ENCODE measurements around the gene OR14C36. TPM values are rescaled to one million over a fixed set of nuclear protein-coding genes. Genes with fewer than 3 reads are reported as not detected.

OR14C36 gene
- total RNA-seq, 1 donor from 2014 or later: not detected

GRCh38 chr1:248373761-248374160, 25.2 kb downstream of the OR14C36 start:
- H3K4me3 ChIP-seq: no peak overlapping the region
- H3K27ac ChIP-seq: no peak overlapping the region
- DNase-seq (ENCODE audit: low spot score in 2 of 2): no peak
- H3K27me3 ChIP-seq: no peaks in the 10 kb centered on the region
- H3K9me3 ChIP-seq: no peaks in the 10 kb centered on the region
- intact Hi-C loops (cut with DNase I): no loop called here
- H3K36me3 ChIP-seq: no peaks in the 10 kb centered on the region
- TF ChIP-seq CTCF (IDR thresholded peaks at IDR 0.05): no peak
- H3K4me1 ChIP-seq: no peaks in the 10 kb centered on the region

GRCh38 chr1:248375446-248375845, 26.9 kb downstream of the OR14C36 start, which contains the start of gene OR2T6:
Gene OR2T6 (plus strand): TSS chr1:248375746. CDS start chr1:248387609, 11,863 bp downstream.
- no peaks in the 10 kb centered on the region for H3K4me1 ChIP-seq
- H3K27ac ChIP-seq: no peak within 1 kb of the TSS
- no peak for DNase-seq (ENCODE audit: low spot score in 2 of 2)
- no peaks in the 10 kb centered on the region for H3K36me3 ChIP-seq
- no peaks in the 10 kb centered on the region for H3K27me3 ChIP-seq
- TF ChIP-seq CTCF (IDR thresholded peaks at IDR 0.05): no peak
- H3K9me3 ChIP-seq: no peaks in the 10 kb centered on the region
- intact Hi-C loops (cut with DNase I): no loop called here
- H3K4me3 ChIP-seq: no peak within 1 kb of the TSS

GRCh38 chr1:248376916-248377315, 28.3 kb downstream of the OR14C36 start:
- TF ChIP-seq CTCF (IDR thresholded peaks at IDR 0.05): no peak
- intact Hi-C loops (cut with DNase I): no loop called here

GRCh38 chr1:248380854-248381253, 32.3 kb downstream of the OR14C36 start:
- Histone ChIP-seq H3K27me3 (no peaks in the 10 kb centered on the region), H3K27ac (no peak overlapping the region), H3K4me1 (no peaks in the 10 kb centered on the region), H3K36me3 (no peaks in the 10 kb centered on the region), H3K4me3 (no peak overlapping the region), H3K9me3 (no peaks in the 10 kb centered on the region)
- no peak for TF ChIP-seq CTCF (IDR thresholded peaks at IDR 0.05)
- no peak for DNase-seq (ENCODE audit: low spot score in 2 of 2)
- intact Hi-C loops (cut with DNase I): no loop called here

More at GRCh38 chr1:248376916-248377315, 28.3 kb downstream of the OR14C36 start:
- Histone ChIP-seq H3K36me3 (no peaks in the 10 kb centered on the region), H3K27ac (no peak overlapping the region), H3K9me3 (no peaks in the 10 kb centered on the region), H3K27me3 (no peaks in the 10 kb centered on the region), H3K4me1 (no peaks in the 10 kb centered on the region), H3K4me3 (no peak overlapping the region)
- no peak for DNase-seq (ENCODE audit: low spot score in 2 of 2)

- Histone ChIP-seq H3K4me1 (no peaks in the 10 kb centered on the region), H3K4me3 (no peak overlapping the region), H3K27me3 (no peaks in the 10 kb centered on the region), H3K36me3 (no peaks in the 10 kb centered on the region), H3K9me3 (no peaks in the 10 kb centered on the region), H3K27ac (no peak overlapping the region)
- no peak for DNase-seq (ENCODE audit: low spot score in 2 of 2)
- intact Hi-C loops (cut with DNase I): no loop called here
- no peak for TF ChIP-seq CTCF (IDR thresholded peaks at IDR 0.05)
Measured at GRCh38 chr1:248388426-248388825, 39.9 kb downstream of the OR14C36 start.

- H3K9me3 ChIP-seq: no peaks in the 10 kb centered on the region
- DNase-seq (ENCODE audit: low spot score in 2 of 2): no peak
- intact Hi-C loops (cut with DNase I): no loop called here
- H3K36me3 ChIP-seq: no peaks in the 10 kb centered on the region
- H3K4me3 ChIP-seq: no peak overlapping the region
- no peaks in the 10 kb centered on the region for H3K27me3 ChIP-seq
- H3K4me1 ChIP-seq: no peaks in the 10 kb centered on the region
- TF ChIP-seq CTCF (IDR thresholded peaks at IDR 0.05): no peak
- H3K27ac ChIP-seq: no peak overlapping the region
Measured at GRCh38 chr1:248393050-248393449, 44.5 kb downstream of the OR14C36 start.

Data from ascending aorta (tissue), 2 donors.